TTC549 (cell line): ENCODE measurements around the gene PI4KA.
"Not testable (repeated sequence)": the region's sequence is repeated elsewhere in the genome, so short reads cannot be mapped to it uniquely, and the experiment has no call there.

ENCODE experiments used
- FAIRE-seq: peaks from 2 replicates; lab custom pipeline; 2012; peaks lifted over from hg19 to GRCh38; lab: Jason Lieb, UNC

The PI4KA gene

DNA sequence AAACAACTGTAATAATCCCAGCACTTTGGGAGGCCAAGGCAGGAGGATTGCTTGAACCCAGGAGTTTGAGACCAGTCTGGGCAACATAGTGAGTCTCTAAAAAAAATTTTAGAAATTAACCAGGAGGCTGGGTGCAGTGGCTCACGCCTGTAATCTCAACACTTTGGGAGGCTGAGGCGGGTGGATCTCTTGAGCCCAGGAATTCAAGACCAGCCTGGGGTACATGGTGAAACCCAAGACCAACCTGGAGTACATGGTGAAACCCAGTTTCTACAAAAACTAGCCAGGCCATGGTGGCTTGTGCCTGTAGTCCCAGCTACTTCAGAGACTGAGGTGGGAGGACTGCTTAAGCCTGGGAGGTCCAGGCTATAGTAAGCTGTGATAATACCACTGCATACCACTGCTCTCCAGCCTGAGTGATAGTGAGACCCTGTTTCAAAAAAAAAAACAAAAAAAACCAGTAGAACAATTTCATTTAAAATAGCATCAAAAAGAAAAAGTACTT is 11.2 kb downstream of the PI4KA start:
- FAIRE-seq = no peak

DNA sequence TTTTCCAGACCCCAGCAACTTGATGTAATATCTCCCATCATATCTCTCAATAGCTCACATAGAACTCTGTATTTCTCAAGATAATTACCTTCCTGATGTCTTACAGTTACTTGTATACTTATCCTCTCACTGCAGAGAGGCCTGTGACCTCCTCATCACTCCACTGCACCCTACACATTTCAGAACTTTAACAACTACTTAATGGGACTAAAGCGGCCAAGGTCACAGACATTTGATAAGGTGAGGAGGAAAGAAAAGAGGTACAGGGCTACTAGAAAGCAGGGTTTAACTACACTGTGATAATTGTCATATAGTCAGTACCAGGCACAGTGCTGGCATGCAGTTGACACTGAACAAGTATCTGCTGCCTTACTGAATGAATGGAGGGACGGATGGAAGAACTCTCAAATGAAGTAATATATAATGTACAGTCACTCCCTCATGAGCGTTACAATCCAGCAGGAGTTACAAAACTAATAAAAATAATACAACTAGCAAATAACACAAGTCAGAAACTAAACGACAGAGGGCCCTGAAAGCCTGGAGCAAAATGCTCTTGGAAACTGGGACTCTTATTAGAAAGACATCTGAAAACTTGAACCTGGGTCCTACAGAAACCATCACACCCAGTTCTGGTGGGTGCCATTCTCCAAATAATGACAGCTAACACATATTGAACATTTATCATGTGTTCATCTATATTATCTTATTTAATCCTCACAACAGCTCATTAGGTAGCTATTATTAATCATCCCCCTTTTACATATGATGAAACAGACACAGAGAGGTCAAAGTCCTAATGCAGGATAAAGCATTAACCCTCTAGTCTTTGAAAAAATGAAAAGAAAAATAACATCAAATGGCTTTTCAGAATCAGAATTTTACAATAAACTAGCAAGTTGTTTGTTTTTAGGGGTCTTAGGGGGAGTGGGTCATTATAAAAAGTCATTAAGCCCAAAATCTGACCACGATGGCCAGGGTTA is 14.3 kb downstream of the PI4KA start:
- no peak for FAIRE-seq

DNA sequence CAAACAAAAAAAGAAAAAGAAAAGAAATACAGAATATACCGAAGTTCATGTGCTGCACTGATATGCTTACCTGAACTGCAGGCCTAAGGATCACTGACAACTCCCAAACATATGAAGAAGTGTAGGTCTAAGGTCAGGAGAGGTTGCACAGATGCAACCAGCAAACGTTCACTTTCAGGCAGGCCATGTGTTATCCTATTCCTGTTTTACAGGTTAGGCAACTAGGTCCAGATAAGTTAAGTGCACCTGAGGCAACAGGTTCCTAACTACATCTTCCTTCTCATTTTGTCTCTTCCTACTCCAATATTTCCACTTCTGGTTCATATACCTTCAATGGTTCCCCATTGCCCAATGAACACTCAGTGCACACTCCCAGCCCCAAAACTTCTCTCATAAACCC is 15.1 kb downstream of the PI4KA start:
- no peak for FAIRE-seq

DNA sequence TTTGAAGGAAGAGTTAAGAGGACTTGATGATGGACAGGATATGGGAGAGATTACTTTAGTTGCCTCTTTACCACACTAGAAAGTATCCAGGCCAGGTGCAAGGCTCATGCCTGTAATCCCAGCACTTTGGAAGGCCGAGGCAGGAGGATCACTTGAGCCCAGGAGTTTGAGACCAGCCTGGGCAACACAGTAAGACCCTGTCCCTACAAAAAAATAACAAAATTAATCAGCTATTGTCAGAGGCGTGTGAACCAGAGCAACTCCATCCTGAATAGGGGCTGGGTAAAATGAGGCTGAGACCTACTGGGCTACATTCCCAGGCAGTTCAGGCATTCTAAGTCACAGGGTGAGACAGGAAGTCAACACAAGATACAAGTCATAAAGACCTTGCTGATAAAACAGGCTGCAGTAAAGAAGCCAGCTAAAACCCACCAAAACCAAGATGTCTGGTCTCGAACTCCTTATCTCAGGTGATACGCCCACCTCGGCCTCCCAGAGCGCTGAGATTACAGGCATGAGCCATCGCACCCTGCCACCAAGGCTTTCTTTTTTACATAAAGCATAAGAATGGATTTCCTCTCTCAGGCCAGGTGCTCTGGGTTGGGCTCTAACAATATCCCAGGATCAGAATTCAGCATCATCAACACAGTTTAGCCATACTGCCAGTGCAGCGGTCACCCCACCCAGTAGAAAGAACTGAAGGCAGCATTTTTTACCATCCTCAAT is 17.8 kb downstream of the PI4KA start:
- no peak for FAIRE-seq

DNA sequence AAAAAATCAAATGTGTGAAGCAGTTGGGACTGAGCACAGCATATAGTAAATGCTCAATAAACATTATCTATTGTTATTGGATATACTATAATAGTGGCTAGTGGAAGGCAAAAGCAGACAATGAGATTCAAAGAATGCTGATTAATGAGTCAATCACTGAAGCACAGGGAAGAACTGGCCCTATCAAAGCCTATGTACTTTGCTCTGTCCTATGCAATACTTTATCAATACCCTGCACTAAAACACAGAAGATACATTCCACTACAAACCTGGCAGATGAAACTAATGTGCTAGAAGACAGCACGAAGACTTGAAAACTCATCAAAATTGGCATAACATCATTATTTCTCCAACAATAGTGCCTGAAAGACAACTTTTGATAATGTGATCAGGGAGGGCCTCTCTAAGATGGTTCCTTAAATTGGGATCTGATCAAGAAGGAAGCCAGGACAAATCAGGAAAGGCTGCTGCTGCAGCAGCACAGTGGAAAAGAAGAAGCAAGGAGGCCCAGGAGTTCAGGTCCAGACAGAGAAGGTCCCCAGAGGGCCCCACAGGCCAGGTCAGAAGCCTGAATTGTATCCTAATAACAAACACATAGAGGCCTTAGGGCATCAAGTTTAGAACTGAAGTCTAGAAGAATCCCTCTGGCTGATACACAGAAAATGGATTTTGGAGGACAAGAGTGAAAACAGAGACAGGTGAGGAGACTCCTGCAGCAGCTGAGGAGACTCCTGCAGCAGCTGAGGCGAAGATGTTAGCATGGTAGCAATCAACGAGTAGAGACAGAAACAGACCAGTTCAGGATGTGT is 18.6 kb downstream of the PI4KA start:
- FAIRE-seq = no peak

DNA sequence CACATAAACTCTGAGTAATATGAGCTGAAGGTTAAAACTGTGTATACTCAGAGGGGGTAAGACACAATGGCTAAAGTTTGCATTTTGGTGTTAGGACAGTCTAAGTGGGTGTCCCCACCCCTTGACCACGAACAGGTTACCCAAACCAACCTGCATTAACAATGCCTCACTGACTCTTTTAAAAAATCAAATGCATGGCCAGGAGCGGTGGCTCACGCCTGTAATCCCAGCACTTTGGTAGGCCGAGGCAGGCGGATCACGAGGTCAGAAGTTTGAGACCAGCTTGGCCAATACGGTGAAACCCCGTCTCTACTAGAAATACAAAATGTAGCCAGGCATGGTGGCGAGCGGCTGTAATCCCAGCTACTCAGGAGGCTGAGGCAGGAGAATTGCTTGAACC is 19.3 kb downstream of the PI4KA start:
- not testable (repeated sequence) for FAIRE-seq

DNA sequence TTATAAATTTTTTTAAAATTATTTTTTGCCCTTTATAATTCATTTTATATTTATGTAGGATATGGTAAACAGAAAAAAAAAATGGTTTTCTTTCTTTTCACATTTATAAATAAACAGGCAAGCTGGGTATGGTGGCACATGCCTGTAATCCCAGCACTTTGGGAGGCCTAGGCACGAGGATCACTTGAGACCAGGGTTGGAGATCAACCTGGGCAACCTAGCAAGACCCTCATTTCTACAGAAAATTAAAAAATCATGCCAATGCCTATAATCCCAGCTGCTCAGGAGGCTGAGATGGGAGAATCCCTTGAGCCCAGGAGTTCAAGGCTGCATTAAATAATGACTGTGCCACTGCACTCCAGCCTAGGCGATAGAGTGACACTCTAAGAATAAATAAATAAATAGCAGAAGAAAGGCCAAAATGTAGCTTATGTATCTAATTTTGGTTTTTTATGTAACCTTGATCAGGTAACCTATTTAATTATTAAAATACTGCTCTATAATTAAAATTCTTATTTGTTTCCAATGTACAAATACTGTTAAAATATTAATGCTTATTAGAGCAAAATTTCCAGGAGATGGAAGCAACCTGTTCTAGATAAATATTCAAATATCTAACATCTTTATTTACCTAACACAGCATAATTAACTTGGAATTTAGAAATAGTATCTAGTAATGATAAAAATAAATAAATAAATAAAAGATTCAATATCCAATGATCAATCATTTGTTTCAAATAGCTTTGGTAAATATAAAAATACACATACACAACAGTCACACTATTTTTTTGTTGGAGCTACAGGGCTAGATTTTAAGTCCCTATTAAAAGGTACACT is 21.4 kb downstream of the PI4KA start:
- FAIRE-seq = no peak

DNA sequence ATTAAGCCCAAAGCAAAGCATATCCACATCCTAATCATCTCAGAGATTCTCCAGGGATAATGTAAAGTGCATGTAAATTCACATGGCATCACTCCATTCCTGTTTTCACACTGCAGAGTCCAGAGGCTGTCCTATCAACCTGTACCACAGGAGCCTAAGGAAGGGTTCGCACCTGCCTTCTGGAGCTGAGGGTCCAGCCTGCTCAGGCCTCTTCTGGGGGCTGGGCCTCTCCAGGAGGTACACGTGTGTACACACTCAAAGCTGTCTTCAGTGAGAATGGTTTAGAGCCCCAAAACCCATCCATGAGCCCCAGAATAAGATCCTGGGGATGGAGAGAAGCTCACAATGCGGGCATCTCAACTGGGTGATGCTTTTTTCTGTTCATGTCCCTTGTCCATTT is 23.9 kb downstream of the PI4KA start:
- FAIRE-seq = no peak

DNA sequence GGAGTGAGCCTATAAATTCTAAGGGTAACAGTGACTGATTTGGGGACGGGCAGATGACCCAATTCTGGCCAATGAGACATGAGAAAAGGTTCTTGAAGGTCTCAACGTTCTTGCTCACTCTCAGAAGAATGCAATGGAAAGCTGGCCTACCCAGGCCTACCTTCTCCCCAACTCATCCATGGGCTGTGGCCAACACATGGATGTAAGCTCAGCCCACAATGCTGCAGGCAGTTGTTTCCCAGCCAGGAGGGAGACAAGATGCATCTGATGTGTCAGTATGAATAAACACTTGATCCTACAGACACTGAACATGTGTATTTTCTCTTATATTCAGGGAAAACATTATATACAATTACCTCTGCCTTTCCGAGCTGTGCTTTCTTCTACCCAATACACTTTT is 24.4 kb downstream of the PI4KA start:
- FAIRE-seq = no peak

DNA sequence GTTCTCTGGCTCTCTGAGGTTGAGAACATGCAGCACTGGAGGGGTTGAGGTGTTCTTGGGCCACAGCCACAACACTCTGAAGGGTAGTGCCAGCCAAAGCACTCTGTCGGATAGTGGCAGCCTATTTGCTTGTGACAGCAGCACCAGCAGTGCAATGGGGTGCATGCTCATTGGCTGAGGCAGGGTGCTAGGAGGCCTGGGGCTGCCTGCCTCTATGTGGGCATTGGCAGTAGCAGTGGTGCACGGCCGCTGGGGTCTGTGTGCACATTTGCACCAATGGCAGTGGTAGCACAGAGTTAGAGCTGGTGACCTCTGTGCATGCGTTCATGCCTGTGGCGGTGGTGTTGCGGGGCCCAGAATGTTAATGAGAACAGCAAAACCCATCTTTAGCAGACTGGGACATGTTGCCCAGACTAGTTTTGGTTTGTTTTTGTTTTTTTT is 25.4 kb downstream of the PI4KA start:
- FAIRE-seq = no peak

DNA sequence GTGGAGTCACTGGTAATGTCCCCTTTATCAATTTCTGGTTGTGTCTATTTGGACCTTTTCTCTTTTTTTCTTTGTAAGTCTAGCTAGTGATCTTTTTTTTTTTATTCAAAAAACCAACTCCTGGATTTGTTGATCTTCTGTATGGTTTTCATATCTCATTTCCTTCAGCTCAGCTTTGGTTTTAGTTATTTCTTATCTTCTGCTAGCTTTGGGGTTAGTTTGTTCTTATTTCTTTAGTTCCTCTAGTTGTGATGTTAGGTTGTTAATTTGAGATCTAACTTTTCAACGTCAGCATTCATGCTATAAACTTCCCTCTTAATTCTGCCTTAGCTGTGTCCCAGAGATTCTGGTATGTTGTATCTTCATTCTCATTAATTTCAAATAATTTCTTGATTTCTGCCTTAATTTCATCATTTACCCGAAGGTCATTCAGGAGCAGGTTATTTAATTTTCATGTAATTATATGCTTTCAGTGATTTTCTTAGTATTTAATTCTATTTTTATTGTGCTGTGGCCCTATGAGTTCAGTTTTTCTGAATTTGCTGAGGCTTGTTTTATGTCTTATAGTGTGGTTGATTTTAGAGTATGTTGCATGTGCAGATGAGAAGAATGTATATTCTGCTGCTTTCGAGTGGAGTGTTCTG is 29.0 kb downstream of the PI4KA start:
- no peak for FAIRE-seq

DNA sequence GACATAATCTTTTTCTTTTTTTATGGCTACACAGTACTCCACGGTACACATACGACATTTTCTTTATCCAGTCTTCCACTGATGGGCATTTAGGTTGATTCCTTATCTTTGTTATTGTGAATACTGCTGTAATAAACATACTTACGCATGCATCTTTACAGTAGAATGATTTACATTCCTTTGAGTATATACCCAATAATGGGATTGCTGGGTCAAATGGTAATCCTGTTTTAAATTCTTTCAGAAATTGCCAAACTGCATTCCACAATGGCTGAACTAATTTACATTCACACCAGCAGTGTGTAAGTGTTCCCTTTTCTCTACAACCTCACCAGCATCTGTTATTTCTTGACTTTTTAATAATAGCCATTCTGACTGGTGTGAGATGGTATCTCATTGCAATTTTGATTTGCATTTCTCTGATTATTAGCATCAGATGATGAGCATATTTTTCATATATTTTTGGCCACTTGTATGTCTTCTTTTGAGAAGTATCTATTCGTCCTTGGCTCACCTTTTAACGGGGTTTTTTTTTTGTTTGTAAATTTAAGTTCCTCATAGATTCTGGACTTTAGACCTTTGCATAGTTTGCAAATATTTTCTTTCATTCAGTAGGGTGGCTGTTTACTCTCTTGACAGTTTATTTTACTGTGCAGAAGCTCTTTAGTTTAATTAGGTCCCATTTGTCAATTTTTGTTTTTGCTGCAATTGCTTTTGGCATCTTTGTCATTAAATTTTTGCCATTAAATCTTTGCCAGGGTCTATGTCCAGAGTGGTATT is 32.0 kb downstream of the PI4KA start:
- not testable (repeated sequence) for FAIRE-seq

DNA sequence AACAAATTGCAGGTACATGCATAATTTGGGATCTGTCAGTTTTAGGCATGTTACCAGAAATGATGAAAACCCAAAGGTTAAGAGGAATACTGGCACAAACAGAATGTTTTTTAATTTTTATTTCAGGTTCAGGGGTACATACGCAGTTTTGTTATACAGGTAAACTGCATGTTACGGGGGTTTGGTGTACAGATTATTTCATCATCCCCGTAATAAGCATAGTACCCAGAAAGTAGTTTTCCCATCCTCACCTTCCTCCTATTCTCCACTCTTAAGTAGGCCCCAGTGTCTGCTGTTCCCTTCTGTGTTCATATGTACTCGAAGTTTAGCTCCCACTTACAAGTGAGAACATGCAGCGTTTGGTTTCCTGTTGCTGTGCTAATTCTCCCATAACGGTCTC is 33.0 kb downstream of the PI4KA start:
- no peak for FAIRE-seq

DNA sequence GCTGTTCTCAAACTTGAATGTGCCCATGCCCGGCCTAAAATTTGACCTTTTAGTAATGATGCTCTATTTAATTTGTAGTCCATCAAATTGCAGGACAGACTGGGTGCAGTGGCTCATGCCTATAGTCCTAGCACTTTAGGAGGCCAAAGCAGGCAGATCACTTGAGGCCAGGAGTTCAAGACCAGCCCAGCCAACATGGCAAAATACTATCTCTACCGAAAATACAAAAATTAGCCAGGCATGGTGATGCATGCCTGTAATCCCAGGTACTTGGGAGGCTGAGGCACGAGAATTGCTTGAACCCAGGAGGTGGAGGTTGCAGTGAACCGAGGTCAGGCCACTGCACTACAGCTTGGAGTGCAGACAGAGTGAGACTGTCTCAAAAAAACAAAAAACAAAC is 33.4 kb downstream of the PI4KA start:
- FAIRE-seq = not testable (repeated sequence)

DNA sequence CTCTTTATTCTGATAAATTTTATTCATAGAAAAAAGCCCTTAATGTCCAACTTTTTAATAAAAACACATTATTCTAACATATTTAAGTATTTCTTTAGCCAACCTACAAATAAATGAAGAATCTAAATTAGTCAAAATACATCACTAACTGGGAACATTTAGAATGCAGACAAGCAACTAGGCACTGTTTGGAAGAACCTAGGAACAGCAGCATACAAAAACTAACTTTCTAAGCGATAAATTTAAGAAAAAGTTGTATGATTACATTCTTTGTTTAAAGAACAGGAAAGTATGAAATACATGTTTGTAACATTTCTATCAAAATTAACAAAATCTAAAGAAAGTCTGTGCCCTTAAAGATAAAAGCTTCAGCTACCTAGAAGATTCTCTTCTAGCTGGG is 35.3 kb downstream of the PI4KA start:
- no peak for FAIRE-seq

DNA sequence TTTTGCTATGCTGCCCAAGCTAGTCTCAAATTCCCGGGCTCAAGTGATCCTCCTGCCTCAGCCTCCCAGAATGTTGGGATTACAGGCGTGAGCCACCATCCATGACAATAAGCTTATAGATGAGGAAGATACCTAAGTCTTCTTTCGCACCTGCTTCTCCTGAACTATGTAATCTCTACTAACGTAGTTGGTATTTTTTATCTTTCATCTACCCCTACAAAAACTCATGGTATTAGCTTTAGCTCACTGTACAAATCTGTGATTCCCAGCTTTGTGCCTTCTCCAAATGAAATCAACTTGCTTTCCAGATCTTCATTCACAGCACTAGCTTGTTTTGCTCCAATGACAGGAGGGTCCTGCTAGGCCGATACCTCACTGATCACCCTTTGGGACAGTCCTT is 36.4 kb downstream of the PI4KA start:
- FAIRE-seq = no peak

DNA sequence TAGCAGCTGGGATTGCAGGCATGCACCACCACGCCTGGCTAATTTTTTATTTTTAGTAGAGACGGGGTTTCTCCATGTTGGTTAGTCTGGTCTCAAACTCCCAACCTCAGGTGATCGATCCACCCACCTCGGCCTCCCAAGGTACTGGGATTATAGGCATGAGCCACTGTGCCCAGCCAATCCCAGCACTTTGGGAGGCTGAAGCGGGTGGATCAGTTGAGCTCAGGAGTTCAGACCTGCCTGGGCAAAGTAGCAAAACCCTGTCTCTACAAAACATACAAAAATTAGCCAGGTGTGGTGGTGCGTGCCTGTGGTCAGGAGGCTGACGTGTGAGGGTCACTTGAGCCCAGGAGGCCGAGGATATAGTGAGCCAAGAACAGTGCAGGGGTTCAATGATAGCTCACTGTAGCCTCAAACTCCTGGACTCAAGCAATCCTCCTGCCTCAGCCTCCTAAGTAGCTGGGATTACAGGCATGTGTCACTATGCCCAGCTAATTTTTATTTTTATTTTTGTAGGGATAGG is 36.8 kb downstream of the PI4KA start:
- FAIRE-seq = not testable (repeated sequence)

DNA sequence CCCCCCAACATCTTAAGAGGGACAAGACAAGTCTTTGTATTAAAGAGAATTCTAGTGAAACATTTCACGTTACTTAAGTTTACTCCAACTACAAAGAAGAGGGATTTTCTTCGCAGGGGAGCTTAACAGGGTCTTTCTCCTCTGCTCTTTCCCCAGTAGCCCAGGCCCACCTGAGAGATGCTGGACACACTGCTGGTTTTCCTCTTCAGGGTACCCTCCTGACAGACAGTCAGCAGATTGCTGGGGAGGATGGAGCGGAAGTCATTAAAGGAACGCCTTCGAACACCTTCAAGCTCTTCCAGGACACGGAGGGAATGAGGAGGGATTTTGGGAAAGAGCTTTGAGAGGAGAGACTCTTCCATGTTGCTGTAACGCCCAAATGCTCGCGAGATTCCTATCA is 39.1 kb downstream of the PI4KA start:
- no peak for FAIRE-seq

DNA sequence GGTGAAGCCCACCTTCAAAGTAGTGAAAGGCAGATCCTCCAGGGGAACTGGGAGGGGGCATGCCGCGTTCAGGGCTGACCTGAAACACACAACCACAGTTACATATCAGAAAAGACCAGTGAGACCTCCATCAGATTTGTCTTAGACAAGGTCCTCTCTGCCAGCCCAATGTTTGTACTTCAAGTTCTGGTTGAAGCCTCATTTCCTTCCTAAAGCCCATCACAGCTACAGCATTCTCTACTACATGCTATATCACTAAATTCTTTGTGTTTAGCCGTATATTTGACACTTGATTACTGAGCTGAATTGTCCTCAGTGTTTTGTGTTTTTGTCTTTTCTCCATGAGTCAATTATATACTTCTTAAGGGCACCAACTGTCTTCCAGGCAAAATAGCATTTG is 40.1 kb downstream of the PI4KA start:
- FAIRE-seq = no peak

DNA sequence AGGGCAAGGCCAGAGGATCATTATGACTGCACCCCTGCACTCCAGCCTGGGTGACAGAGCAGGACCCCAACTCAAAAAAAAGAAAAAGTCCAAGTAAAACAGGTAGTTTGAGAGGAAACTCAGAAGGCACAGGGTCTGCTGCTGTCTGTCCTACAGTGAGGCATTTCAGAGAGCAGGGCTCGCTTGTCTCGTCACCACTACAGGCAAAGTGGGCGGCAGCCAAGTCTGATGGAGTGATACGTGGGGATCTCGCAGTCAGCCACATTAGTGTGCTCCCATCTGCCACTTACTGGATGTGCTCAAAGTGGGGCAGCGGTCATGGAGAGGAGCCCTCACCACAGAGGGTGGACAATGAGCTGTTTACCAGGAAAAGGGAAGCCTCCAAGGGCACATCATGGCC is 42.1 kb downstream of the PI4KA start:
- FAIRE-seq = no peak
